ENCODE measurements around the gene ATL3.
A peak's percentile ranks its signal among the peaks of the same experiment; 100 is the strongest.
"Not testable (repeated sequence)": the region's sequence is repeated elsewhere in the genome, so short reads cannot be mapped to it uniquely, and the experiment has no call there.

ATL3 gene

DNA sequence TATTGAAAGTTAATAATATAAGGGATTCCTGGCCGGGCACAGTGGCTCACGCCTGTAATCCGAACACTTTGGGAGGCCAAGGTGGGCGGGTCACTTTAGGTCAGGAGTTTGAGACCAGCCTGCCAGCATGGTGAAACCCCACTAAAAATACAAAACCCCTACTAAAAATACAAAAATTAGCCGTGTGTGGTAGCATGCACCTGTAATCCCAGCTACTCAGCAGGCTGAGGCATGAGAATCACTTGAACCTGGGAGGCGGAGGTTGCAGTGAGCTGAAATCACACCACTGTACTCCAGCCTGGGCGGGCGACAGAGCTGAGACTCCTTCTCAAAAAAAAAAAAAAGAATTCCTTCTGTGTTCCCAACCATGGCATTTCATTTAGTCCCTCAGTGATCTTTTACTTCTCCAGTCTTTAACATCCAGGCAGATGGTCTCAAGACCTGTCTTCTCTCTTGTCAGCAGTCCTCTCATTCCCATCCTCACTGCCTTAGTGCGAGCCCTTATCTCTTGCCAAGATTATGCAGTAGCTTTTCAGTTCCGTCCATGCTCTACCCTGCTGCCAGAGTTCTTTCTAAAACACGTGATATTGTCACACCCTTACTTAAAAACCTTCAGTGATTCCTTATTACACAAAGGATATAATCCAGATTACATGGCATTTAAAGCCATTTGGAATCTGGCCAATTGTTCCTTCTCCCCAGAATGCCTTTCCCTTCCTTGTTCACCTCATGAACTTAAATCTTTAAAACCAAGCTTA, 28.0 kb upstream of the ATL3 start:
- in situ Hi-C loops (cut with HindIII; ENCODE audit: low pct_unique_long_range_greater_than_20kb, low sequenced_read_pairs): no loop called here
- TF ChIP-seq JUND (IDR thresholded peaks at IDR 0.05; ENCODE audit: low read depth): no peak
- peak in 1 of 2 experiments; percentile 36 for DNase-seq (ENCODE audit: low read depth in 1 of 2, low spot score in 1 of 2)

DNA sequence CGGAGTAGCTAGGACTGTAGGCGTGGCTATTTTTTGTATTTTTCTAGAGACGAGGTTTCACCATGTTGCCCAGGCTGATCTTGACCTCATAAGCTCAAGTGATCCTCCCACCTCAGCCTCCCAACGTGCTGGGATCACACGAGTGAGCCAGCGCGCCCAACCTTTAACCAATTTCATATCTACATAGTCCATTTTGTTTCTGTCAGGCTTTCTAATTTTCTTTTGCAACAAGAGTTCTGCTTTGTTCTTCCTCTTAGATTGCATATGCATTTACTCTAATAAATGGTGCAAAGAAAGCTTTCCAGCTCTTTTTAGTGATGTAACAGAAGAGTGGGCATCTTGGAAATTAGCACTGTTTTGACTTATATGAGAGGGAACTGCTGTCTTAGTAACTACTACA, 23.4 kb upstream of the ATL3 start:
- no peak for TF ChIP-seq JUND (IDR thresholded peaks at IDR 0.05; ENCODE audit: low read depth)

DNA sequence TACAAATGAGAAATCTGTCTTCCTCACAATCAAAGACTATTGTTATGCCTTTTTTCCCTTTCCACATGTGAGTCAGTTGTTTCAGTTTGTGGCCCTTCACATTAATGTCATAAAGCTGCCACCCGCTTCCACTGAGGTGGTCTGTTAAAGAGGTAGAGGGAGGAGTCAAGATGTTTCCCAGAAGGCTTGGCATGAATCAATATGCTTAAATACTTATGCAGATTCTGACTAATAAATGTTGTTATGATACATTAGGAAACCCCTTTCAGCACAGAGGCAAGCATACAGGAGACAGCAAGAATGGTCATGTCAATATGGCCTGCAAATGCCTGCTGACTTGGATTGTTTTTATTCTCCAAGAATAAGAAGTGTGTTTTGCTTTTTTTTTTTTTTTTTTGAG, 16.7 kb upstream of the ATL3 start:
- no peak for DNase-seq (ENCODE audit: low read depth in 1 of 2, low spot score in 1 of 2)
- TF ChIP-seq JUND (IDR thresholded peaks at IDR 0.05; ENCODE audit: low read depth): no peak
- in situ Hi-C loops (cut with HindIII; ENCODE audit: low pct_unique_long_range_greater_than_20kb, low sequenced_read_pairs): no loop called here

More for the DNA sequence above, 23.4 kb upstream of the ATL3 start:
- DNase-seq (ENCODE audit: low read depth in 1 of 2, low spot score in 1 of 2): no peak
- in situ Hi-C loops (cut with HindIII; ENCODE audit: low pct_unique_long_range_greater_than_20kb, low sequenced_read_pairs): no loop called here

DNA sequence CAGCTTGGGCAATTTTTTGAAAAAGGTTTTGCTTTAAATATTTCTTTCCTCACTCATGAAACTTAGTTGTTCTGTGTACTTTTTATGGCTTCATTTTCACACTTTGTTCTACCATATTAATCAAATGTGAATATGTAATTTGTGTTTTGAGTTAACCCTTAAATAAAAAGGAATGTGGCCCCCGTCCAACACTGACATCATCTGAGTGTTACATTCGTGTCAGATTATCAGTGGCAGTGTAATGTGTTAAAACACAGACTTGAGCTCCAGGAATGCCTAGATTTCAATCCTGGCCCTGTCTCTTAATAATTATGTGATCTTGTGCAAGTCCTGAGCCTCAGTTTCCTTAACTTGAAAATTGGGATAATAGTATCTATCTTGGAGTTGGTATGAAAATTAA, 15.8 kb upstream of the ATL3 start:
- in situ Hi-C loops (cut with HindIII; ENCODE audit: low pct_unique_long_range_greater_than_20kb, low sequenced_read_pairs): no loop called here
- no peak for TF ChIP-seq JUND (IDR thresholded peaks at IDR 0.05; ENCODE audit: low read depth)
- DNase-seq (ENCODE audit: low read depth in 1 of 2, low spot score in 1 of 2): no peak

DNA sequence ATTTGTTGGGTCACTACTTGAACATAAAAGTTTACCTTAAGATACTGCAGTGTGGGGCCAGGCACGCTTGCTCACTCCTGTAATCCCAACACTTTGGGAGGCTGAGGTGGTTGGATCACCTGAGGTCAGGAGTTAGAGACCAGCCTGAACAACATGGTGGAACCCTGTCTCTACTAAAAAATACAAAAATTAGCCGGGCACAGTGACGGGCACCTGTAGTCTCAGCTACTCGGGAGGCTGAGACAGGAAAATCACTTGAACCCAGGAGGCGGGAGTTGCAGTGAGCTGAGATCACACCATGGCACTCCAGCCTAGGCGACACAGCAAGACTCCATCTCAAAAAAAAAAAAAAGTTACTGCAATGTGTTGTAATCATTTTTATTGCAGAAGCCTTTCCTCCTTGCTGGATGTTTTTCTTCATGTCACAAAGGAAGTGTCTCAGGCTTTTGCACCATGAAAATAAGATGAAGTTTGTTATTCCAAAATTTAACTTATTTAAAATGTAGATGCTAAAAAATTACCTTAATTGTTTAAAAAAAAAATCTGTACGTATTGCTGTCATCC, 14.1 kb upstream of the ATL3 start:
- DNase-seq (ENCODE audit: low read depth in 1 of 2, low spot score in 1 of 2); in situ Hi-C loops (cut with HindIII; ENCODE audit: low pct_unique_long_range_greater_than_20kb, low sequenced_read_pairs): not testable (repeated sequence)

DNA sequence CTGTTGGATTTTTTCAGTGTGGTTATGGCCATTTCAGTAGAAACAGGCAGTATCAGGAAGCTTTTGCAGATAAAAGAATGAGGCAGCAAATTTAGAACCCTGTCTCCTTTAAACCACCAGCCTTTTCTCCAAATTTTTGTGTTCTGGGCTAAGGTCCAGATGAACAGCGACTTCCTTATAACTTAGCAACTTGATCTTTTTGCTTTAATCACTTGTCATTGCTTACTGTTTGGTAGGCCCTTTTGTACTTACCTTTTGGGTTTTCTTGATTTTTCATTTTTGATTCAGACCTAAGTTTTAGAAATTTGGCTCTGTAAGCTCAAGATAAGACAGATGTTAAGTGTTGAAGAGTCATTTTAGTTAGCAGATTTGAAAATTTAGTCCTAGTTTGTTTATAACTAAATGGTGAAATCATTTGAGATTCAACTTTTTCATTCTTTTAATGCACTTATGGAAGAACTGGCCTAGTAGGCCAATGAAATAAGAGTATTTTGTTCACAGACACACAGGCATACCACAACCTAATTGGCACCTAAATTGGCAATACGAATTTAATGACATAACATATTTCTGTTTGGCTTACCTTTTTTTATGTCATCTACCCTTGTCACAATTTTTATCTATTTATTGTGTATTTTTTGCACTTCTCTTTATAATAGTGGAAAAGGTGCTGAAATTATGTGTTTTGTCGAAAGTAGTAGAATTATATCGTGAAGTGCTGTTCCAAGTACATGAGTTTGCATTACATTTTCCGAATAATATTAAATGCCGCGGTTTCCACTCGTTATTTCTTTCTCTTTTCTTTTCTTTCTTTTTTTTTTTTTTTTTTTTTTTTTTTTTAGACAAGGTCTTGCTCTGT, 12.2 kb upstream of the ATL3 start:
- in situ Hi-C loops (cut with HindIII; ENCODE audit: low pct_unique_long_range_greater_than_20kb, low sequenced_read_pairs): no loop called here
- no peak for TF ChIP-seq JUND (IDR thresholded peaks at IDR 0.05; ENCODE audit: low read depth)
- no peak for DNase-seq (ENCODE audit: low read depth in 1 of 2, low spot score in 1 of 2)

DNA sequence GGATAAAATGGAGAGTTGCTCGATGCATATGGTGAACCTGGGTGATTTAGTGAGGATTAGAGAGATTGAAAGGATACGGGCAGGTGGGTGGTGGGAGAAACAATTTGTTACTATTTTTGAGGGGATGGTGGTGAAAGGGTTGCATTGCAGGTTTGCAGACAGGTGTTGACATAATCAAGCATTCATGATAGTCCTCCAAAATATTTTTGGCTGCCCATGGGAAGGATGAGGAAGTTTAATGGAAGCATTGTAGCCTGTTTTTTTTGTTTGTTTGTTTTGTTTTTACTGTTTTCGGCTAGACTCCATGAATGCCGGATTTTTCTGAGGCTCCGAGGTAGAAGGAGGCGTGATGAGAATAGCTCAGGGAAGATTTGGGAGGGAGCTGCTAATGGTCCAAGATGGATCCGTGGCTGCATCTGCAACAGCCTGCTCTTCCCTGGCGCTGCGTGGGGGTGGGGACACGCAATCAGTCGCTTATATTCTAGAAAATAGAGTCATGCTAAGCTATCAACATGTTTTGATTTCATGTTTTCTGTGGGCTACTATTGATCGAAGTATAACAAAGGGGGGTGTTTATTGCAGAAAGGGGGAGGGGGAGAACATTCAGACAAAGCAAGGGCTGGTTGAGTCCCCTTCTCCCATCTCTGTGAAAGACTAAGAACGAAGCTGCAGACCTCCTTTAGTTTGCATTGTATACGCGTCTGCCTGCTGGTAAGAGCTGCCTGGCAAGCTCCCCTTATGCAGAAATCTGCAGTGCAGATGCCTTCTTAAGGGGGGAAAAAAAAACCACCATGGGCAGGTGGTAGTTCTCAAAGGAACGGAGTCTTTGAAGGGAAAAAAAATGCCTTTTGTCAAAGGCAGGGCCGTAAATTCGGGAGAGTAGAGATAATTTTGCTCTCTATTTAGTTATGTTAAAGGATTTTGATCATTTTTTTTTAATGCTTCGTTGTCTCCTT, 11.2 kb upstream of the ATL3 start:
- in situ Hi-C loops (cut with HindIII; ENCODE audit: low pct_unique_long_range_greater_than_20kb, low sequenced_read_pairs): no loop called here
- no peak for TF ChIP-seq JUND (IDR thresholded peaks at IDR 0.05; ENCODE audit: low read depth)
- DNase-seq (ENCODE audit: low read depth in 1 of 2, low spot score in 1 of 2): peak; percentile 32 to 37

DNA sequence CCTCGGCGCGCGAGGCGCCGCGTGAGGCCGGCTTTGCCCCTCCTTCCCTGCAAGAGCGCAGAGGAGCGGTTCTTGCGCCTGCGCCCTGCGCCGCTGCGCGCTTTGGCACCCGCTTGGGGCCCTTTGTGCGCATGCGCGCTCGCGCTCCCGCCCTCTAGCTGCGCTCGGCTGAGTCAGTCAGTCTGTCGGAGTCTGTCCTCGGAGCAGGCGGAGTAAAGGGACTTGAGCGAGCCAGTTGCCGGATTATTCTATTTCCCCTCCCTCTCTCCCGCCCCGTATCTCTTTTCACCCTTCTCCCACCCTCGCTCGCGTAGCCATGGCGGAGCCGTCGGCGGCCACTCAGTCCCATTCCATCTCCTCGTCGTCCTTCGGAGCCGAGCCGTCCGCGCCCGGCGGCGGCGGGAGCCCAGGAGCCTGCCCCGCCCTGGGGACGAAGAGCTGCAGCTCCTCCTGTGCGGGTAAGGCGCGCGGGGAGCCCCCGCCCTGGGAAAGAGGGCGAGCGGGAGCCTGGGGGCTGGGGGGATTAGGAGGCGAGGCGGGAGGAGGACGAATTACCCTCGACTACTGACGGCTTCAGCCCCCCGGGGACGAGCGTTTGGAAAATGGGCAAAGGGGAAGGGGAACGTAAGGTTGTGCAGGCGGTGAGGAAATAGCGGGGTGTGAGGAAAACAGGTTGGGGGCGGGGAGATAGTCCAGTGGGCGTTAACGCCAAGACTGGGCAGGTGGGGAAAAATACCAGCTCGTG, 10.3 kb upstream of the ATL3 start, which contains the start of gene RTN3:
RTN3 (plus strand) TSS at position 180 of the 745 bp plus-strand sequence; CDS start at position 317, 137 bp downstream.
- in situ Hi-C loops (cut with HindIII; ENCODE audit: low pct_unique_long_range_greater_than_20kb, low sequenced_read_pairs): no loop called here

DNA sequence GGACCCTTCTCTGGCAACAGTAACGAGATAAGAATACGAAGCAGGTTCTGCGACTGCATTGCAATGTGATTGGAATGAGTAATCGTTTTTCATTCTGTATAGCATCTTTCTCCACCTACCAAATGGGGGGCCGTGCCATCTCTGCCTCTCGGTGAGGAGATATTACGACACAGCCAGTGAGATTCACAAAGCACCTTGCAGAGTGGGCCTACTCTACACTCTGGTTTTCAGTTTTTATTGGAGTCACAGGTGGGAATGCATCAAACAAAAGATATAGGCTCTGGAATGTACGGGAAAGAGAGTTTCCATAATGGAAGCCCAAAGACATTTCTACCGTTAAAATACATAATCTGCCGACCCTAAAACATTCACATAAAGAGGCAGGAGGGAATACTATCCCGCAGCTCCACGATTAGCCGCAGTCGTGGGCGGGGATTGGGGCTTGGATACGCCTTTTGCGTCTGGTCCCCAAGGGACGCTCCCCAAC, 9.7 kb upstream of the ATL3 start:
- in situ Hi-C loops (cut with HindIII; ENCODE audit: low pct_unique_long_range_greater_than_20kb, low sequenced_read_pairs): no loop called here
- TF ChIP-seq JUND (IDR thresholded peaks at IDR 0.05; ENCODE audit: low read depth): no peak
- DNase-seq (ENCODE audit: low read depth in 1 of 2, low spot score in 1 of 2): no peak

More for the DNA sequence above, 10.3 kb upstream of the ATL3 start, which contains the start of gene RTN3:
- TF ChIP-seq JUND (IDR thresholded peaks at IDR 0.05; ENCODE audit: low read depth): no peak
- peak; percentile 94 to 99 for DNase-seq (ENCODE audit: low read depth in 1 of 2, low spot score in 1 of 2)

DNA sequence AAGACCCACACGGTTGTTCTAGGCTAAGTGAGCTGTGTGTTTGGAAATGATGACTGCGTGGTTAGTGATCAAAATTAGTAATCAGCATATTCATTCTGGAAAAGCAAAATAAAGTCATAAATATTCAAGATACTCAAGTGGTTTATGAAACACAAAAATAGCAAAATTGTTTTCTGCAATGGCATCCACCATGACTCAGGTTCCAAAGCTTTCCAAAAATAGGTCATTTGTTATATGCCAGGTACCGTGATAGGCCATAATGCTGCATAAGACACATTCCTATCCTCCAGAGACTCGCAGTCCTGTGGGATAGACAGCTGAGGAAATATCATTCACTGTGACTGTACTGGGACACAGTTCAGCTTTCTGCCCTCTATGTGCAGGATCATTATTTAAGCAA, 2.4 kb upstream of the ATL3 start:
- TF ChIP-seq JUND (IDR thresholded peaks at IDR 0.05; ENCODE audit: low read depth): no peak
- in situ Hi-C loops (cut with HindIII; ENCODE audit: low pct_unique_long_range_greater_than_20kb, low sequenced_read_pairs): no loop called here
- DNase-seq (ENCODE audit: low read depth in 1 of 2, low spot score in 1 of 2): no peak

DNA sequence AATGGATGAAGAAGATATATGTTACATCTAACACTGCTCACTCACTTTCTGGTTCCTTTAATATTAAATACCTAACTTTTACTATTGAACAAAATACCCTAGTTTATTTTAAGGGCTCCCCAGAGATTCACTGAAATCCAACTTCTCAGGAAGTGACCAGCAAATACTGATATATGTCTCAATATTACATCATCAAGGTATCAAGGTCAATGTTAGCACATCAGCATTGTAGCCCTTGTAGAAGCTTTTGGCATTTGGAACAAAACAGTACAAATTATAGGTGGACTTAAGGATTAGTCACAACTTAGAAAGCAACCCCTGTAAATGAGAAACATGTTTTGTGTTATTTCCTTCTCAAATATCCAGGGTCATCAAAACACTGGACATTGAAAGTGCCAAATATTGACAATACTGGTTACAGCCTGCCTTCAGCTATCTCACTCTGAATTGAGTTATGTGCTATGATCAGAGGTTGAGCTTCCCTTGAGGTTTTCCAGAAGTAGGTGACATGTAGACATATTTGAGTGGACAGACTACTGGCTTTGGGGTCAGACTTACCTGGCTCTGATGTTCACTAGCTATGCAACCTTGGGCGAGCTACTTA, 1.9 kb upstream of the ATL3 start:
- in situ Hi-C loops (cut with HindIII; ENCODE audit: low pct_unique_long_range_greater_than_20kb, low sequenced_read_pairs): no loop called here
- no peak for TF ChIP-seq JUND (IDR thresholded peaks at IDR 0.05; ENCODE audit: low read depth)
- DNase-seq (ENCODE audit: low read depth in 1 of 2, low spot score in 1 of 2): no peak
